ENCODE results near the gene PXDC1. TPM values are rescaled to one million over a fixed set of nuclear protein-coding genes. Genes with fewer than 3 reads are reported as not detected.
A peak's percentile ranks its signal among the peaks of the same experiment; 100 is the strongest.
"Not testable (repeated sequence)": the region's sequence is repeated elsewhere in the genome, so short reads cannot be mapped to it uniquely, and the experiment has no call there.

The PXDC1 gene
- total and polyA plus RNA-seq, 10 donors = 17.7 to 51.5 (median 32.0) TPM

GRCh38 chr6:3757241-3757641, 5.7 kb upstream of the PXDC1 start:
- intact Hi-C loops (cut with DNase I; ENCODE audit: low total_unique reads) = no loop called here
- TF ChIP-seq POLR2A (IDR thresholded peaks at IDR 0.05) (no peak), CTCF (IDR thresholded peaks at IDR 0.05 in 8 of 11, conservative IDR thresholded peaks at IDR 0.05 in 3 of 11) (no peak), POLR2AphosphoS5 (IDR thresholded peaks at IDR 0.05) (no peak)
- Histone ChIP-seq H3K36me3 (no peaks in the 10 kb centered on the region), H3K27ac (peak overlapping the region in 4 of 8 donors; percentile 44 to 78 (median 62)), H3K9me3 (no peaks in the 10 kb centered on the region), H3K27me3 (replicated peaks in 1 of 7) (peaks cover 0 to 15% (median 3%) of the 10 kb centered on the region in 7 donors), H3K4me1 (peaks cover 5 to 29% (median 12%) of the 10 kb centered on the region in 6 donors), H3K4me3 (no peak overlapping the region)
- DNase-seq = no peak
- WGBS, 5 donors = 87 to 99% (median 97%) methylated on average over 8 to 9 of the region's 9 CpGs

- peaks cover 0 to 22% (median 7%) of the 10 kb centered on the region in 7 donors for H3K27me3 ChIP-seq (replicated peaks in 1 of 7)
- TF ChIP-seq POLR2A (IDR thresholded peaks at IDR 0.05) = no peak
- peak in 2 of 3 donors; percentile 3 to 27 for TF ChIP-seq POLR2AphosphoS5 (IDR thresholded peaks at IDR 0.05)
- TF ChIP-seq CTCF (IDR thresholded peaks at IDR 0.05 in 8 of 11, conservative IDR thresholded peaks at IDR 0.05 in 3 of 11) = no peak
- H3K4me1 ChIP-seq = peaks cover 6 to 36% (median 17%) of the 10 kb centered on the region in 6 donors
- H3K9me3 ChIP-seq = no peaks in the 10 kb centered on the region
- H3K36me3 ChIP-seq = no peaks in the 10 kb centered on the region
- intact Hi-C loops (cut with DNase I; ENCODE audit: low total_unique reads) = no loop called here
- 67 to 93% (median 70%) methylated on average over 3 of the region's 3 CpGs for WGBS, 5 donors
- H3K27ac ChIP-seq = peak overlapping the region in 4 of 8 donors; percentile 43 to 78 (median 58)
- no peak for DNase-seq
- no peak overlapping the region for H3K4me3 ChIP-seq
These were observed 5.0 kb upstream of the PXDC1 start for GRCh38 chr6:3756546-3756945.

GRCh38 chr6:3755637-3756545, 4.4 kb upstream of the PXDC1 start:
- no peak for TF ChIP-seq POLR2AphosphoS5 (IDR thresholded peaks at IDR 0.05)
- no peak for TF ChIP-seq POLR2A (IDR thresholded peaks at IDR 0.05)
- no peak for TF ChIP-seq CTCF (IDR thresholded peaks at IDR 0.05 in 8 of 11, conservative IDR thresholded peaks at IDR 0.05 in 3 of 11)
- Histone ChIP-seq H3K27ac (peak overlapping the region in 5 of 8 donors; percentile 27 to 78 (median 44)), H3K27me3 (replicated peaks in 1 of 7) (peaks cover 0 to 29% (median 14%) of the 10 kb centered on the region in 7 donors), H3K4me1 (peaks cover 6 to 42% (median 19%) of the 10 kb centered on the region in 6 donors), H3K4me3 (no peak overlapping the region), H3K36me3 (no peaks in the 10 kb centered on the region), H3K9me3 (no peaks in the 10 kb centered on the region)
- intact Hi-C loops (cut with DNase I; ENCODE audit: low total_unique reads) = no loop called here
- WGBS, 5 donors = 66 to 79% (median 77%) methylated on average over 11 of the region's 11 CpGs
- DNase-seq = no peak

GRCh38 chr6:3754776-3755175, 3.3 kb upstream of the PXDC1 start:
- Histone ChIP-seq H3K36me3 (no peaks in the 10 kb centered on the region), H3K4me3 (no peak overlapping the region), H3K27me3 (replicated peaks in 1 of 7) (peaks cover 0 to 40% (median 17%) of the 10 kb centered on the region in 7 donors), H3K4me1 (peaks cover 7 to 54% (median 27%) of the 10 kb centered on the region in 6 donors), H3K27ac (peak overlapping the region in 2 of 8 donors; percentile 15 to 78), H3K9me3 (no peaks in the 10 kb centered on the region)
- whole genome bisulfite sequencing, 5 donors = 84 to 93% (median 89%) methylated on average over 3 of the region's 3 CpGs
- no peak for DNase-seq
- TF ChIP-seq POLR2A (IDR thresholded peaks at IDR 0.05) = no peak
- TF ChIP-seq CTCF (IDR thresholded peaks at IDR 0.05 in 8 of 11, conservative IDR thresholded peaks at IDR 0.05 in 3 of 11) = no peak
- TF ChIP-seq POLR2AphosphoS5 (IDR thresholded peaks at IDR 0.05) = no peak
- intact Hi-C loops (cut with DNase I; ENCODE audit: low total_unique reads) = no loop called here

GRCh38 chr6:3754032-3754725, 2.7 kb upstream of the PXDC1 start:
- intact Hi-C loops (cut with DNase I; ENCODE audit: low total_unique reads); H3K9me3 ChIP-seq; H3K36me3 ChIP-seq; DNase-seq; H3K4me3 ChIP-seq: not testable (repeated sequence)
- Histone ChIP-seq H3K27me3 (replicated peaks in 1 of 7) (peaks cover 0 to 42% (median 17%) of the 10 kb centered on the region in 7 donors), H3K27ac (peak overlapping the region in 6 of 8 donors; percentile 23 to 92 (median 86)), H3K4me1 (peaks cover 7 to 60% (median 33%) of the 10 kb centered on the region in 6 donors)
- 93 to 95% (median 94%) methylated on average over 15 of the region's 15 CpGs for WGBS, 5 donors
